NCI-H146 (cell line): ENCODE measurements around the gene TGFBRAP1.

ENCODE experiments used
- DNase-seq: peaks from one replicate; lab custom pipeline; 2025; lab: John Stamatoyannopoulos, UW

TGFBRAP1 gene, protein sequence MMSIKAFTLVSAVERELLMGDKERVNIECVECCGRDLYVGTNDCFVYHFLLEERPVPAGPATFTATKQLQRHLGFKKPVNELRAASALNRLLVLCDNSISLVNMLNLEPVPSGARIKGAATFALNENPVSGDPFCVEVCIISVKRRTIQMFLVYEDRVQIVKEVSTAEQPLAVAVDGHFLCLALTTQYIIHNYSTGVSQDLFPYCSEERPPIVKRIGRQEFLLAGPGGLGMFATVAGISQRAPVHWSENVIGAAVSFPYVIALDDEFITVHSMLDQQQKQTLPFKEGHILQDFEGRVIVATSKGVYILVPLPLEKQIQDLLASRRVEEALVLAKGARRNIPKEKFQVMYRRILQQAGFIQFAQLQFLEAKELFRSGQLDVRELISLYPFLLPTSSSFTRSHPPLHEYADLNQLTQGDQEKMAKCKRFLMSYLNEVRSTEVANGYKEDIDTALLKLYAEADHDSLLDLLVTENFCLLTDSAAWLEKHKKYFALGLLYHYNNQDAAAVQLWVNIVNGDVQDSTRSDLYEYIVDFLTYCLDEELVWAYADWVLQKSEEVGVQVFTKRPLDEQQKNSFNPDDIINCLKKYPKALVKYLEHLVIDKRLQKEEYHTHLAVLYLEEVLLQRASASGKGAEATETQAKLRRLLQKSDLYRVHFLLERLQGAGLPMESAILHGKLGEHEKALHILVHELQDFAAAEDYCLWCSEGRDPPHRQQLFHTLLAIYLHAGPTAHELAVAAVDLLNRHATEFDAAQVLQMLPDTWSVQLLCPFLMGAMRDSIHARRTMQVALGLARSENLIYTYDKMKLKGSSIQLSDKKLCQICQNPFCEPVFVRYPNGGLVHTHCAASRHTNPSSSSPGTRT

DNA sequence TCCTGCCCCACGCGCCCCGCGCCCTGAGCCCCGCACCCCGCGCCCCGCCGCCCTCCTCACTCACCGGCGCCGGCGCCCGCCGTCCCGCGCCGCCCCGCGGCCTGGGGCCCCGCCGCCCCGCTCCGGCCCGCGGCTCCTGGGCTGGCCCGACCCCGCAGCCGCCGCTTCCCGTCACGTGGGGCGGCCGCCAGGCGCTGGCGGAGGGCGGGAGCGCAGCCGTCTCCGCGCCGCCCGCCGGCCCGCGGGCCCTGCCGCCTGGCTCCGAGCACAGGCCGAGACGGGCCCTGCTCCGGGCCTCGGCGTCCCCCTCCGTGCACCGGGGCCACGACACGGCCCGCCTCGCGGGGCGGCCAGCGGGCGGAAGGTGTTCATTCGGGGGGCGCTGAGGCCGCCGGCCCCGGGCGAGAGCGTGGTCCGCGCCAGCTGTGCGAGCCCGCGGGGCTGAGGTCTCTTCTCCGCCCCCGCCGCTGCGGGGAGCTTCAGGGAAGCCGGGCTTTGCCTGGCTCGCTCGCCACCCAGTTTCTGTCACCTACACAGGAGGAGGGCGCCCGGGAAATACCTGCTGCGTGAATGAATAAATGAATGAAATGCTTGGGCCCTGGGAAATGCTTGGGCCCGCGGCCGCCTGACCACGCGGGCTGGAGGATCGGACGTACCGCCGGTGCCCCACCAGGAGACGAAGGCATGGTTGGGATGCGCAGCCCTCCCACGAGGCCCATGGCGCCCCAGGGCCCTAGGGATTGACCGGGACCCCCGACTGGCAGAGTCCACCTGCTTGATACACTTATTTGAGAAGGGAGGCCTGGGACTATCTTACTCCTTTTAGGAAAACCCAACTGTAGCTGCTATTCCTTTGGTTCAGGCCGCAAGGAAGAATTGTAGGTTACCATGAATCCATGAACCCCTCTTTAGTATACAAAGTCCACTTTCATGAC, at the start of gene TGFBRAP1:
TGFBRAP1 (minus strand) TSS at position 175 of the 935 bp plus-strand sequence. CDS start 21,434 bp downstream, outside the sequence.
- peak; percentile 68 for DNase-seq

DNA sequence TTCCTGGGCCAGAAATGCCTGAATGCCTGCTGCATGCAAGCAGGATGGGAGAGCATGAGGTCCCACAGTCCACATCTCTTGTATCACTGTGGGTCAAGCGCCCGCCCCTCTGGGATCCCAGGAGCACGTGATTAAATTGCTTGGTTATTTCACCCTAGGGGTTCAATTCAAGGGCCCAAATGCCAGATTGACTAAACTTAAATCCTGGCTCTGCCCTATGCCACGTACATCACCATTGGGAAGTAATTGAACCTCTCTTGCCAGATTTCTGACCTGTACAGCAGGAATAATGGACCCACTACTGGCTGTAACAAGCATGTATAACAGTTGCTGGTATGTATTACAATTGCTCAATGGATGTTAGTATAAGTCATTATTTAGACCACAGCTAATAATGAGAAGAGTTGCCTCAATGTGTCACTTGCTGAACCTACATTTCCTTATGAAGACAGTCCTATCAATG, 49.4 kb upstream of the TGFBRAP1 start:
- DNase-seq: no peak

DNA sequence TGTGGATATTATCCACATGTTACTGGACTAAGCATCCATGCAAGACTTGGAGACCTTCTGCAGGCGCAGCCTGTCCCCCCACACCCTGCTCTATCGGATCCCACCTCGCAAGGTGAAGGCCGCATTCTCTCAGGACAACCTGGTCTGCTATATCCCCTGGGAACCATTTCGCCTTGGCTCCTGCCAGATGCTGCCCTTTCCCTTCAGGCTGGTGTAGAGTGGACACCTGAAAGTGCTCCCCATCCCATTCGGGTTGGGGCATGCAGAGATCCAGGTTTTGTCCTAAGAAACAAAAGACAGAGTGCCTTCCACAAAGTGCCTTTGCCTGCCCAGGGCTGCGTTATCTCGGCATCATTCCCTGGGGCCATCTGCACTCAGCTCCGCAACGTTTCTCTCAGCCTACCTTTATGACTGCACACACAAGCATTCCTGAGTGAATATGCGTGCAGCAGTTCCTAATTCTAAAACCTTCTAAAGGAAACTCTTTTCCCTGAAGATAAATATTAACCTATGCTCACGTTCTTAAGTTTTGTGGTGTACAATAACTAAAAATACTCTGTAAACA, 48.8 kb upstream of the TGFBRAP1 start:
- no peak for DNase-seq

DNA sequence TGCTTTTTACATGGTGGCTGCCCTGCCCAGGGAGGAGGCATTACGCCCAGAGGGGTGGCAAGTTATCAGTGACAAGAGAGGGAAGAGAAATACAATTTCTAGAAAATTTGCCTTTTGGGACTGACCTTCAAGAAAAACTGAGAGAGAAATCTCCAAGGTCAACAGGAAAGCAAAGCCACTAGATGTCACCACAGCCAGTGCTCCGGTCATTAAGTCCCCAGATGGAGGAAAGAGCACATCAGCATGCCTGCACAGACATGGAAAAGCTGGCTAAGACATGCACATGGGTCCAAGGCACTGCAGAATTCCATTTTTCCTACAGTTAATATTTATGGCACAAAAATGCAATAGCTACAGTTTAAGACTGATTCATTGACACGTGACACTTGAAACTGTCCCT, 48.3 kb upstream of the TGFBRAP1 start:
- no peak for DNase-seq

DNA sequence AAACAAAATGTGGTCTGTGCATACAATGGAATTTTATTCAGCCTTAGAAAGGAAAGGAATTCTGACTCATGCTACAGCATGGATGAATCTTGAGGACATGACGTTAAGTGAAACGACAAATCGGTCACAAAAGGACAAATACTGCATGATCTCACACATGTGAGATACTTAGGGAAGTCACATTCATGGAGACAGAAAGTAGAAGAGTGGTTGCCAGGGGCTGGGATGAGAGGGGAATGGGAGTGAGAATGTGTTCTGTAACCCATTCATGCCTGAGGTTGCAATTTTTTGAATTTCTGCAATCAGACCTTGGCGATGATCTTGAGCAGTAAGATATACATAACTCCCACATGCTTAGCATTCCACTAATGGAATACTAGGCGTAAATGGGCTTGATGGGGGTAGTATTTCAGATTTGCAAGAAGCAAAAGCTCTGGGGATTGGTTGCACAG, 47.3 kb upstream of the TGFBRAP1 start:
- DNase-seq: no peak

DNA sequence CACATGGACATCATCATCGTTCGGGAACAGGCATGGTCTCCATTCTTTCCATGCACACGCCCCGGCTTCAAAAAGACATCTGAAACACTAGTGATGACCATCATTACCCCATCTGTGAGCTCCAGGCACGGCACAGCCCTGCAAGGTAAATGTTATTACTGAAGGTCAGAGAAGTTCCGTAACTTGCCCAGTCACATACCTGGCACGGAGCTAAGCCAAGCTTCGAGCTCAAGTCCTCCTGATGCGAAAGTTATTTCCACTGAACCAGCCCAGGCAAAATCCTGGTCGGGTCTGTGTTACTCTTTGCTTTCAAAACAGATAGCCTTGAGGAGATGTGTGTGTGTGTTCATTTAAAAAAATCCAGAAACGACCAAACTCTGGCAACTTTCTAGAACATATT, 46.5 kb upstream of the TGFBRAP1 start:
- DNase-seq: no peak

DNA sequence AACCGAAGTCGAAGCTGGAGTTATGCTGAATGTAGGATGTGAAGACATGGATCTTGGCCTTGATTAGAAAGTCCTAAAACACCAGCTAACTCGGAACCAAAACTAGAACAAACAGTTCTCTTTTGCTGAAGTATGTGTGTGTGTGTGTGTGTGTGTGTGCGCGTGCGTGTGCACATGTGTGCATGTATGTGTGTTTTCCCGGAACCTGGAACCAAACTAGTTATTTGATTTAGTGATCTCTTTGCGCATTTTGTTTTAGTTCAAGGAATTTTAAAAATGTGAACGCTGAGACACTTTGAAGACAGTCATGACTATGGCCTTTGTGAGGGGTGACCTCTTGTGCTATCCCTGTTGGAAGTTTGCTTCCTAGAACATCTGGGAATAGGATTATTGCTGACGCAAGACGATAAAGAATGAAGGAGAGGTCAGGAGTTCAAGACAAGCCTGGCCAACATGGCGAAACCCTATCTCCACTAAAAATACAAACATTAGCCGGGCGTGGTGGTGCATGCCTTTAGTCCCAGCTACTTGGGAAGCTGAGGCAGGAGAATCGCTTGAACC, 45.5 kb upstream of the TGFBRAP1 start:
- DNase-seq: no peak

DNA sequence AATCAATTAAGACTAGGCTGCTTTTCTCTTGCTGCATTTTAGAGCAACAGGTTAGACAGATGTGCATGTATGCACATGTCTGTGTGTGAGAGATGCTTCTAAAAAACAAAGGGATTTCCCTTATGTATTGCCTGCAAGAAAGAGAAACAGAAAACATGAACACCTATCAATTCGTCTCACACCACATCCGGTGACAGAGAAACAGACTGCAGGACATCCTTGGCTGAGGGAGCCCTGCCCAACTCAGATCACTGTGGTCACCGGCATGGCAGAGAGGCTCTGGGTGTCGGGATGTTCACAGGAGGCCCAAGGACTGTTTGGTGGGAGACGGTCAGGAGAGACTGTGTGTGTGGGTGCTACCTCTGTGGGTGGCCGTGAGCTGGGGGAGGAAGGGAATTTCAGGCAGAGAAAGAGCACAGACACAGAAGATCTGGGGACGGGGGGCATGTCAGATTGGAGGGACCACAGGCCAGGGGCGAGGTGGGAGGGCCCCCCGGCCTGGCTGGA, 44.4 kb upstream of the TGFBRAP1 start:
- DNase-seq: no peak

DNA sequence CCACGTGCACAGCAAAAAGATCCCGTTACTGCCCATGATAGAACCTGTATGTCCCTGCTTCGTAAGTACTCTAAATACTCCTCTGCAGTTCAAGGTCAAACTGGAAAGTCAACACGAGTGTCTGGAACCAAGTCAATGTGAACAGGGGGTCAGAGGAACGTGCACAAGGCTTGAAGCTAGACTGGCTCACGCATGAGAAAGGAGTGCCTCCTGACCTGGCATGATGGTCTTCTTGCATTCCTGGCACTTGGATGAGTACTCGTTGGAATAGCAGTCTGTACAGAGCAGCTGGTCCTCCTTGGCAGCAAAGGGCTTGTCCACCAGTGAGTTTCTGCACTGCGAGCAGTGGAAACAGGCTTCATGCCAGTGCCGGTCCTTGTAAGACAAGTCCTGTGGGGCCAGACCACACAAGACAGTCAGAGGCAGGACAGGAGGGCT, 43.8 kb upstream of the TGFBRAP1 start:
- no peak for DNase-seq

DNA sequence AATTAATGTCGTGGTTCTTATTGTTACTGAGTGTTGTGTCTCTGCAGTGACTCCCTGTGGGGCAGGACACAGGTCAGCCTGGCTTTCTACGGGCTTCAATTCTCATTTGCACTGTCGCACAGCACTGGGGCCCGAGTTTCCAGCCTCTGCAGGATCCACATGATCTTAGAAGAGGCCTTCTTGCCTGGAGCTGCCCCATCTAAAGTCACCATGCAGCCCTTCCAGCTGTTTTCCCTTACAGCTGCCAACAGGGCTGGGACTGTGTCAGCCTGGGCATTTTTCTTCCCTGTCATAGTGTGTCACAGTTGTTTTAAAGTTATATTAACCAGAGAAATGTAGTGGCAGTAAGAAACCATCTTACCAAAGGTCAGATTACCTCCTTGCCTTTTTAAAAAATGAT, 42.3 kb upstream of the TGFBRAP1 start:
- no peak for DNase-seq

DNA sequence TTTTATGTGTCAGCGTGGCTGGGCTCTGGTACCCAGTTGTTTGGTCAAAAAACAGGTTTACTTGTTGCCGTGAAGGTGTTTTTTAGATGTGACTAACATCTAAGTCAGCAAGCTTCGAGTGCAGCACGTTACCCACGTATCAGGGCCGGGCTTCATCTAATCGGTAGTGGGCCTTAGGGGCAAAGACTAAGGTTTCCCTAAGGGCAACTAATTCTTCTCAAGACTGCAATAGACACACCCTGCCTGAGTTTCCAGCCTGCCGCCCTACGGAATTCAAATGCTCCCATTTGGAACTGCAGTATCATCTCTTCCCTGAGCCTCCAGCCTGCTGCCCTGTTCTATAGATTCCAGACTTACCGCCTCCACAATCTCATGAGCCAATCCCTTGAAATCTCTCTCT, 41.6 kb upstream of the TGFBRAP1 start:
- DNase-seq: no peak

DNA sequence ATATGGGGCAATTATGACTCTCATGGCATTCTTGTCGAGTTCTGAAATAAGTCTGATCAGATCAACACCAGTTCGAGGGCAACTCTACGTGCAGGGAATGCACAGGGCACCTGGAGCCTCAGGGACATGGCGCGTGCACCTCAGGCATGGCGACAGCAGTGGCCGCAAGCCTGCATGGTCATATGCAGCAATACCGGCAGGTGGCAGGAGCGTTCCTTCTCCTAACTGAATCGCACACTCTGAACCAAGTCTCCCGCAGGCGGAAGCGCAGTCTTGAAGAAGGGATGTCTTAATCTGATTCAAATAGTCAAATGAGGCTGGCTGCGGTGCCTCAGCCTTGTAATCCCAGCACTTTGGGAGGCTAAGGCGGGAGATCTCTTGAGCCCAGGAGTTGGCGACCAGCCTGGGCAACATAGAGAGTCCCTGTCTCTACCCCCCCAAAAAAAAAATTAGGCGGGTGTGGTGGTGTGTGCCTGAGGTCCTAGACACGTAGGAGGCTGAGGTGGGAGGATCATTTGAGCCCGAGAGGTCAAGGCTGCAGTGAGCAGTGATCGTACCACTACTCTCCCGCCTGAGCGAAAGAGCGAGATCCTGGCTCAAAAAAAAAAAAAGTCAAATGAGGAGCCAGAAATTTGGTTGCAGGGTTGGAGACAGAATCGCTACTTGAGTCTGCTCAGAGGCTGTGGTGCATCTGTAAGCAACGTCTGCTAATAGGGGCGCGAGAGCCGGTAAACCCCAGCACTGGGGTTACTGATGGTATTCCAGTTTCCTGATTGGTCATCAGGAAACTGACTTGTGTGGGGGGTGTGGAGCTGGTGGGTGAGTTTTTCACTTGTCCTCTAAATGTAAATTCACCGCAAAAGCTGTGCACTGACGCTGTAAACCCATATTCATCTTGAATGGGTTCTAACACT, 40.5 kb upstream of the TGFBRAP1 start:
- DNase-seq: peak; percentile 73

DNA sequence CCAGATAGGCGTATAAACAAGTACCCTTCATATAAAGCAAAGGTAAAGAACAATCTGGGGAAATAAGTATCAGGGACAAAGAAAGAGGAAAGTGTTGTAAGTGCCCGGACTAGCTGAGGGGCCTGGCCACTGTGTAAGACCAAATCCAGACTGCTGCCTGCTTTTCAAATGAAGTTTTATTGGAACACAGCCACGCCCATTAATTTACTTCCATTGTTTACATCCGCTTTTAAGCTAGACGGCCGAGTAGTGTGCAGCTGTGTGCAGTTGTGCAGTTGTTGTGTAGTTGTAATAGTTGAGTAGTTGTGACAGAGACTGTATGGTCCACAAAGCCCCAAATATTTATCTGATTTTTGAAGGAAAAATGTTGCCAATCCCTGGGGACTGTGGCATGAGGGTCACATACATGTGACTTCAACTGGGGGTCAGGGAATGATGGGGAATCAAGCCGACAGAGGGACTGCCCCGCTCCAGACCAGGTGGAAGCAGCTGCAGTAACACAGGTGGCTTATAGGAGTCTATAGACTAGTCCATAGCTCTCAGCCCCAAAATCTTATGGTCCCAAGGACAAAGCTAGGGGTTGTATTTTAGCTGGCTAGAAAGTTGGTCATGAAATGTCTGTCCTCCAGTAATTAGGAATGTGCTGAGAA, 39.3 kb upstream of the TGFBRAP1 start:
- no peak for DNase-seq

DNA sequence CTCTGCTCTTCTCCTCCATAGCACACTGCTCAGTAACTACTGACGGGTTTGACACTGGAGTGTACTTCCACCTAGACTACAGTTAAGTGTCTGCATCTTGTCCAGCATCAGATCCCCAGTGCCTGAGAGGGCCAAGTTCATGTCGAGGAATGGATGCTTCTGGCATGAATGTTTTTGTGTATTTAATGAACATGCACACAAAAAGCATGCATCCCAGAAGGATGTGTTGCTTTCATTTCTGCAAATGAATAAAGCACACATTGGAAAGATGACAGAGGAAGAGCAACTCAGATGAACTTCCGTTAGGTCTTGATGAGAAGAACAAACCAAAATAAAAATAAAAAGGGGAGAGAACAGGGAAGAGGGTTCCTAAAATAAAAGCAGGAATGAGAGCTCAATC, 35.7 kb upstream of the TGFBRAP1 start:
- DNase-seq: no peak

DNA sequence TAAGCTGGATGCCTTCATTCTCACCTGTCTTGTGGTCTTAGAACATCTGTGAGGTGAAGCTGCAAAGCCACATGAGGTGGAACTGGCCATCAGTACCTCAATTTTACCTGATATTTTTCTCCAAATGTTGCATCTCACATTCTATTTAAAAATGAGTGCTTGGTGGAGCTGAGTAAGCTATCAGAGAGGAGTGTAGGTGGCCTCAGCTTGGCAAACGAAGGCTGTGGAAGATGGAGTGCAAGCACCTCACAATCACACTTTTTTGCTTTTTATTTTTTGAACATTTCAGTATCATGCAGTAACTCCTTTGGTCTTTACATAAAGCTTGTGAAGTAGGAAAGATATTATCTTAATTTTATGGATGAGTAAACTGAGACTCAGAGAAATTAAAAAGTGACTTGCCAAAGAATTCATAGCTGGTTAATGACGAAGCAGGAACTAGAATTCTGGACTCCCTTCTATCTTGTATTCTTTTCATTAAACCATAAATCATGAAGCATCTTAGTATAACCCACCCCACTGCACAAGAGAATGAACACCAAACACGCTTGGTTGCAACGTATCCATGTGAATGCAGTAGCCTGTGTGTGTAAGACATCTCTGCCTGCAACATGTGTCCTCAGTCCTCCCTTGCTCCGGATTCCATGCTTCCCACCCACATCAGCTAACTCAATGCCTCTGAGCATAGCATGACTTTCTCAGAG, 35.1 kb upstream of the TGFBRAP1 start:
- DNase-seq: no peak

DNA sequence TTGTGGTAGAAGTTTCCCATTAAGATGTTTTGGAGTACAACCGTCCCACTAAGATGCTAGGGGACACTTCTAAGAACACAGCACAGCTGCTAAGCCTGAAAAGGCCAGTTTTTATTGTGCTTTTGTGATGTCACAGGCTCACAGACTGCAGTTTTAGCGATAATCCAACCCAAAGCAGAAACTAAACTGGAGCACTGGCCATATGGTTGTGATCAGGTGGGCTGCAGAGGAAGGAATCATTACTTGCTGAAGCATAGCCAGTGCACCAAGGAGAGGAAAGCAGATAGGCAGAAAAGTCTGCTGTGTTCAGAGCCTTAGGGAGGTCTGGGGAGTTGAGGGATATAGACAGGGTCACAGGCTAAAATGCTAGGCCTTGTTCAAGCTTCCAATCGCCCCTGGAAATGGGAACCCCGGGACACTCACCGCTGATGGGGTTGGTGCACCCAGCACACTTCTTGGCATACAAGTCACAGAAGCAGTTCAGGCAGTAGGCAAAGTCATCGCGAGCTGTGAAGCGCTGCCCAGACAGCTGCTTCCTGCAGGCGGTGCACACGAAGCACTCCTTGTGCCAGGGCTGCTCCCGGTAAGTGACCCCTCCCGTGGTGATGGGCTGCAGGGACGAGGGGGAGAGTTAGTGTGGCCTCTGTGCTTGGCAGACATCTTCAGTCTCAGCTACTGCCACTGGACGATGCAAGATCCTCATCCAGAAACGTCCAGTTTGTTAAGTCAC, 33.5 kb upstream of the TGFBRAP1 start:
- DNase-seq: no peak

DNA sequence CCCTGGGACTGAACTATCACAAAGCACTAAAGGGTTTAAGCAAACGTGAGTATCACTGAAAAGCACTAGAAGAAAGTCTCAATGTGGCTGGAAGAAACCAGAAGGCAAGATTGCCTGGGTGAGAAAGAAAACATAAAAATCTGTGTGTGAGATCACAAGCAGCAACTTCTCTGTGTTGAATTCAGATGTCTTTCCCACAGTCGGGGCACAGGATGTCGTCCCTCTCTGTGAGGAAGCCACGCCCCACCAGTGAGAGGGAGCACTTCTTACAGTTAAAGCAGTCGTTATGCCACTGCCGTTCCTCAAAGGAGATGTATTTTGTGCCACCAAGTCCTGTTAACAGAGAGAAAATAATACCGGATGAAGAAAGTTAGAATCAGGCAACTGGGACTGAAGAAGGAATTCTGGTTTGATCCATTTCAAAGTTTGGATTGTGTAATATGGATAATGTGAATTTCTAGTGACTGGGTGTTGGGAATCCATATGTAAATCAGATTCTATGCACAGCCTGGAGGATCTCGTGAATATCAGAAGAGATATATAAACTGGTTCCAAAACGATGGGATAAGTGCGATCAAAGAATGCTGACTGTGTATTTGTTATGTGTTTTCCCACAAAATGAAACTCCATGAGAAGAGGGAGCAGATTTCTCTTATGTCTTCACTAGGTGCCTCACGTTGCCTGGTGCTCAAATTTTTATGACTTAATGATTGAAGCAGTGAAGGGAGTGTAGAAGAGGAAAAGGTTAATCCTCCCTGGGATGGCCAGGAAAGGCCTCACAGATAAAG, 31.8 kb upstream of the TGFBRAP1 start:
- no peak for DNase-seq
